ENCODE results near the gene ANG. TPM values are rescaled to one million over a fixed set of nuclear protein-coding genes. Genes with fewer than 3 reads are reported as not detected.
A peak's percentile ranks its signal among the peaks of the same experiment; 100 is the strongest.

The ANG gene
- total and polyA plus RNA-seq, 2 donors (not counting 1 experiment from before 2014, with no cell fraction given): 6.4 to 7.3 TPM

DNA sequence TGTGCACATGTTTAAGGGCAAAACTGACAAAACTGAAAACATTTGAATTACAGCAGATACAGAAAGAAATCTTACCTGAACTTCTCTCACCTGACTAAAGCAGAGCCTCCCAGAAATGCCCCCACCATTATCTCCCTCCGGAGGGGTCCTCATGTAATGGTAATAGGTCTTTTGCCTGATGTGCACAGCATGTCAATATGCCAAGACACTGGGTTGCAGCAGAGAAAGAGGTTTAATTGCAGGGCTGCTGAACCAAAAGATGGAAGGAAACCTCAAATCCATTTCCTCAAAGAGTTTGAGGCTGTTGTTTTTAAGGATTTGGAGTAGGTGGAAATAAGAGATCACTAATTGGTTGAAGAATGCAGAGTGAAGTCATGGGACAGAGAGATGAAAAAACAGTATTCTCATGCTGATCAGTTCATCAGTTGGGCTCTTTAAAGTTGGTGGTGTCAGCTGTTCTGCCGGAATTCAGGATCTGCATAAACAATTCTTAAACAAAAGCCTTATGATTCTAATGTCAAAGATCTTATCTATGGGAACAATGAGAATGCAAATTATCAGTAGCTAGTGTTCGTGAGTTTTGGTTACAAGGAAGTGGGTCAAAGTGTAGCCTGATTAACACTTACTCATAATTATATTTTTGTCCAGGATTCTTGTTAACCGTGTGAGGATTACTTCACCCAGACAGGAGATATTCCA, 18.2 kb downstream of the ANG start:
- H3K36me3 ChIP-seq (ENCODE audit: control insufficient read depth, insufficient read depth, low read length): no peaks in the 10 kb centered on the region
- no peaks in the 10 kb centered on the region for H3K27me3 ChIP-seq (ENCODE audit: control insufficient read depth, insufficient read depth, low read length)
- H3K4me2 ChIP-seq (ENCODE audit: extremely low read depth, insufficient read depth, low read length): no peak overlapping the region
- H2AFZ ChIP-seq (ENCODE audit: low read length): no peak overlapping the region
- no peak overlapping the region for H3K4me3 ChIP-seq (replicated peaks in 1 of 4; ENCODE audit: control extremely low read depth in 1 of 4, insufficient read depth in 1 of 4, low read depth in 3 of 4, low read length in 4 of 4)
- TF ChIP-seq, protein P1, sequence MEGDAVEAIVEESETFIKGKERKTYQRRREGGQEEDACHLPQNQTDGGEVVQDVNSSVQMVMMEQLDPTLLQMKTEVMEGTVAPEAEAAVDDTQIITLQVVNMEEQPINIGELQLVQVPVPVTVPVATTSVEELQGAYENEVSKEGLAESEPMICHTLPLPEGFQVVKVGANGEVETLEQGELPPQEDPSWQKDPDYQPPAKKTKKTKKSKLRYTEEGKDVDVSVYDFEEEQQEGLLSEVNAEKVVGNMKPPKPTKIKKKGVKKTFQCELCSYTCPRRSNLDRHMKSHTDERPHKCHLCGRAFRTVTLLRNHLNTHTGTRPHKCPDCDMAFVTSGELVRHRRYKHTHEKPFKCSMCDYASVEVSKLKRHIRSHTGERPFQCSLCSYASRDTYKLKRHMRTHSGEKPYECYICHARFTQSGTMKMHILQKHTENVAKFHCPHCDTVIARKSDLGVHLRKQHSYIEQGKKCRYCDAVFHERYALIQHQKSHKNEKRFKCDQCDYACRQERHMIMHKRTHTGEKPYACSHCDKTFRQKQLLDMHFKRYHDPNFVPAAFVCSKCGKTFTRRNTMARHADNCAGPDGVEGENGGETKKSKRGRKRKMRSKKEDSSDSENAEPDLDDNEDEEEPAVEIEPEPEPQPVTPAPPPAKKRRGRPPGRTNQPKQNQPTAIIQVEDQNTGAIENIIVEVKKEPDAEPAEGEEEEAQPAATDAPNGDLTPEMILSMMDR (conservative IDR thresholded peaks at IDR 0.05 in 1 of 2, IDR thresholded peaks at IDR 0.05 in 1 of 2; ENCODE audit: low read depth in 1 of 2, low read length in 2 of 2): no peak
- TF ChIP-seq EZH2 (IDR thresholded peaks at IDR 0.05; ENCODE audit: low read length, missing control alignments): no peak
- H3K4me1 ChIP-seq (ENCODE audit: control insufficient read depth, extremely low read depth, insufficient read depth, low read length): no peaks in the 10 kb centered on the region
- H4K20me1 ChIP-seq (ENCODE audit: control insufficient read depth, extremely low read depth, insufficient read depth, low read length): no peaks in the 10 kb centered on the region
- peak in 1 of 2 donors; percentile 4 for DNase-seq (ENCODE audit: low read depth in 2 of 2)
- no peaks in the 10 kb centered on the region for H3K9me3 ChIP-seq (ENCODE audit: control insufficient read depth, insufficient read depth, low read depth, low read length)
- H3K79me2 ChIP-seq (ENCODE audit: control insufficient read depth, insufficient read depth, low read length): no peaks in the 10 kb centered on the region
- H3K9ac ChIP-seq (ENCODE audit: insufficient read depth, low read length): no peak overlapping the region
- no peak overlapping the region for H3K27ac ChIP-seq (ENCODE audit: insufficient read depth, low read length)

DNA sequence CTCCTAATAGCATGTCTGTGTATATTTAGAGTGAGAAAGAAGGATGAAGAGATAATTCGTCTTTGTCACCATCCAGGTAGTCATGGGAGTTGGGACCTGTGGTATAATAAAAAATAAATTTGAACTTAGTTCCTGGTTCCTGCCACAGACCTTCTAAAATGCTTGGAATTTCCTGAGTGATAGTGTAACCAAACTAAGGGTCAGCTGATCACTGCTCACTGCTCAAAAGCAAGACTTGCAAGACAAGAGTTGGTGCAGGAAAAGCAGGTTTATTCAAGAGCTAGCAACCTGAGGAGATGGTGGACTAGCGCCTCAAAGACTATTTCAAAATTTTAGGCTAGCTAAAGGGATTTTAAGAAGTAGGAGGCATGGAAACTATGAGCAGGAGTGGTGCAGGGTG, 19.1 kb downstream of the ANG start:
- no peaks in the 10 kb centered on the region for H3K79me2 ChIP-seq (ENCODE audit: control insufficient read depth, insufficient read depth, low read length)
- no peak overlapping the region for H3K27ac ChIP-seq (ENCODE audit: insufficient read depth, low read length)
- peak in 1 of 2 donors; percentile 47 for DNase-seq (ENCODE audit: low read depth in 2 of 2)
- H3K9me3 ChIP-seq (ENCODE audit: control insufficient read depth, insufficient read depth, low read depth, low read length): no peaks in the 10 kb centered on the region
- no peak overlapping the region for H2AFZ ChIP-seq (ENCODE audit: low read length)
- H3K4me1 ChIP-seq (ENCODE audit: control insufficient read depth, extremely low read depth, insufficient read depth, low read length): no peaks in the 10 kb centered on the region
- TF ChIP-seq EZH2 (IDR thresholded peaks at IDR 0.05; ENCODE audit: low read length, missing control alignments): no peak
- TF ChIP-seq, protein P1 (conservative IDR thresholded peaks at IDR 0.05 in 1 of 2, IDR thresholded peaks at IDR 0.05 in 1 of 2; ENCODE audit: low read depth in 1 of 2, low read length in 2 of 2): no peak
- no peak overlapping the region for H3K4me2 ChIP-seq (ENCODE audit: extremely low read depth, insufficient read depth, low read length)
- no peak overlapping the region for H3K9ac ChIP-seq (ENCODE audit: insufficient read depth, low read length)
- no peaks in the 10 kb centered on the region for H3K27me3 ChIP-seq (ENCODE audit: control insufficient read depth, insufficient read depth, low read length)
- no peak overlapping the region for H3K4me3 ChIP-seq (replicated peaks in 1 of 4; ENCODE audit: control extremely low read depth in 1 of 4, insufficient read depth in 1 of 4, low read depth in 3 of 4, low read length in 4 of 4)
- H3K36me3 ChIP-seq (ENCODE audit: control insufficient read depth, insufficient read depth, low read length): no peaks in the 10 kb centered on the region
- no peaks in the 10 kb centered on the region for H4K20me1 ChIP-seq (ENCODE audit: control insufficient read depth, extremely low read depth, insufficient read depth, low read length)

DNA sequence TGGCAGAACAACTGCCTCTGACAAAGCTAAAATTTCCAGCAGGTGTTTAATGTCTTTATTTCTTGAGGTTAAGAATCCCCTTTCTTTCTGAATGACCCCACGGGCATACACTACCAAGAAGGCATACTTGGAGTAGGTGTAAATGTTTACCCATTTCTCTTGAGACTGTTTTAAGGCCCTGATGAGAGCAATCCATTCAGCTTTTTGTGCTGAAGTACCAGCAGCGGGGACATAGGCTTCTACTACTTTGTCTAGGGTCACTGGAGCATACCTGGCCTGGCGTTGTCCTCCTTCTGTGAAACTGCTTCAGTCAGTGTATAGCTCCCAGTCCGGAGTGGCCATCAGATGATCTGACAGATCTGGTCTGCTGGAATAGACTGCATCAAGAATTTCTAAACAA, 22.7 kb downstream of the ANG start:
- Histone ChIP-seq H3K4me2 (ENCODE audit: extremely low read depth, insufficient read depth, low read length) (no peak overlapping the region), H3K9ac (ENCODE audit: insufficient read depth, low read length) (no peak overlapping the region), H3K36me3 (ENCODE audit: control insufficient read depth, insufficient read depth, low read length) (no peaks in the 10 kb centered on the region), H3K9me3 (ENCODE audit: control insufficient read depth, insufficient read depth, low read depth, low read length) (no peaks in the 10 kb centered on the region), H3K4me1 (ENCODE audit: control insufficient read depth, extremely low read depth, insufficient read depth, low read length) (no peaks in the 10 kb centered on the region), H3K27ac (ENCODE audit: insufficient read depth, low read length) (no peak overlapping the region), H2AFZ (ENCODE audit: low read length) (no peak overlapping the region), H3K4me3 (replicated peaks in 1 of 4; ENCODE audit: control extremely low read depth in 1 of 4, insufficient read depth in 1 of 4, low read depth in 3 of 4, low read length in 4 of 4) (no peak overlapping the region), H3K79me2 (ENCODE audit: control insufficient read depth, insufficient read depth, low read length) (no peaks in the 10 kb centered on the region), H3K27me3 (ENCODE audit: control insufficient read depth, insufficient read depth, low read length) (no peaks in the 10 kb centered on the region), H4K20me1 (ENCODE audit: control insufficient read depth, extremely low read depth, insufficient read depth, low read length) (no peaks in the 10 kb centered on the region)
- DNase-seq (ENCODE audit: low read depth in 2 of 2): no peak
- no peak for TF ChIP-seq EZH2 (IDR thresholded peaks at IDR 0.05; ENCODE audit: low read length, missing control alignments)
- TF ChIP-seq, protein P1 (conservative IDR thresholded peaks at IDR 0.05 in 1 of 2, IDR thresholded peaks at IDR 0.05 in 1 of 2; ENCODE audit: low read depth in 1 of 2, low read length in 2 of 2): no peak

Measured in fibroblast of lung (primary cell).